Psoas muscle (tissue), 8 donors: ENCODE data around the gene UBE2QL1. TPM values are rescaled to one million over a fixed set of nuclear protein-coding genes. Genes with fewer than 3 reads are reported as not detected.

Experiments used
- ATAC-seq, 4 donors: fragments of 200-7000 bp; cut with Tn5 transposase; one replicate each; pipeline ENCODE4 v1.9.1; 2020; ENCODE audit warnings: moderate library complexity in 3 of 4, mild to moderate bottlenecking in 2 of 4
- DNase-seq, 2 donors: peaks; one replicate each; pipeline ENCODE4 v3.0.0-alpha.2; 2020
- H3K27ac ChIP-seq: fragments of 200-600 bp; one replicate; pipeline ENCODE4 v1.8.0; 2022
- H3K27me3 ChIP-seq, 3 donors: fragments of 200-600 bp in 1 of 3; one replicate each; pipeline versions ENCODE4 v1.6.1 to v1.8.0; 2013 to 2022; ENCODE audit warnings: low read length in 2 of 3, mild to moderate bottlenecking in 2 of 3, moderate library complexity in 1 of 3; ENCODE audit not compliant: insufficient read depth in 3 of 3
- H3K36me3 ChIP-seq, 2 donors: fragments of 200-600 bp in 1 of 2; one replicate each; pipeline versions ENCODE4 v1.6.1 to v1.8.0; 2013 to 2022; ENCODE audit warnings: low read depth in 1 of 2, mild to moderate bottlenecking in 1 of 2, moderate library complexity in 1 of 2; ENCODE audit not compliant: insufficient read depth in 1 of 2
- H3K4me1 ChIP-seq: fragments of 200-600 bp; one replicate; pipeline ENCODE4 v1.8.0; 2022
- H3K4me3 ChIP-seq: fragments of 200-600 bp; one replicate; pipeline ENCODE4 v1.8.0; 2022; ENCODE audit warnings: mild to moderate bottlenecking
- H3K9me3 ChIP-seq: fragments of 200-600 bp; one replicate; pipeline ENCODE4 v1.8.0; 2022
- CTCF ChIP-seq: fragments of 200-600 bp; IDR thresholded peaks from one replicate; pipeline ENCODE4 v1.8.0; 2022; ENCODE audit warnings: antibody characterized with exemption
- WGBS, 3 donors: extraction: QIAGEN DNeasy Blood & Tissue Kit; methylation state at CpG; one replicate each; pipeline versions ENCODE4 v1.1.6 to v1.1.7; 2013; 5-methylcytosine and 5-hydroxymethylcytosine counted together
- intact Hi-C, 2 donors: fragments of 100-400 bp; cut with DNase I; formaldehyde crosslinking; loops; one replicate each; pipeline versions ENCODE4 v1.11.0 to v1.14.2; 2022
- polyA plus RNA-seq, 3 donors: library from polyadenylated mRNA; stranded (reverse); fragments of 200-250 nt; gene quantifications; one replicate each; pipeline ENCODE4 v1.2.3, GENCODE V29; 2013
- total RNA-seq, 4 donors: library from RNA; stranded (reverse); fragmentation: NEBNext Ultra II Directional in 2 of 4; extraction: Animal tissue kit (Norgen Biotek cat#: 25700) in 2 of 4; gene quantifications; one replicate each; pipeline versions ENCODE4 v1.2.1 to v1.2.4, GENCODE V29; 2021 to 2023
- donor health status: healthy with polysubstance abuse.
- donor health status: DM: no; HTN: no; CAD: no; lungs with moderate emphysema.
- donor health status: Bipolar disorder and iron deficiency.
- donor health status: healthy.
- donor health status: DM: yes; HTN: yes; CAD: no.
- donor health status: DM: no; HTN: no; CAD: no.
- donor health status: DM: no; HTN: no; CAD: no.
- donor health status: DM: yes; HTN: yes; CAD: no.

UBE2QL1 gene
- total and polyA plus RNA-seq, 7 donors: 3.2 to 96.2 (median 20.9) TPM

GRCh38 chr5:6432206-6432605, 16.5 kb upstream of the UBE2QL1 start:
- DNase-seq: no peak
- H3K4me3 ChIP-seq: no peak overlapping the region
- no peaks in the 10 kb centered on the region for H3K36me3 ChIP-seq
- WGBS, 3 donors: 84 to 89% (median 87%) methylated on average over 9 of the region's 9 CpGs
- no peak for TF ChIP-seq CTCF
- H3K9me3 ChIP-seq: no peaks in the 10 kb centered on the region
- intact Hi-C loops: loop anchor here in 1 of 2 donors (10.0 kb wide), 1 partner anchor 227 kb away; no protein-coding TSS in a partner anchor
- H3K27ac ChIP-seq: no peak overlapping the region
- H3K4me1 ChIP-seq: peaks cover 18% of the 10 kb centered on the region
- ATAC-seq: no peak
- no peaks in the 10 kb centered on the region for H3K27me3 ChIP-seq

GRCh38 chr5:6434731-6435130, 13.9 kb upstream of the UBE2QL1 start:
- DNase-seq: no peak

GRCh38 chr5:6435356-6435755, 13.3 kb upstream of the UBE2QL1 start:
- intact Hi-C loops: loop anchor here in 1 of 2 donors (10.0 kb wide), 1 partner anchor 231 kb away; no protein-coding TSS in a partner anchor
- H3K27me3 ChIP-seq: peaks cover 0 to 2% (median 0%) of the 10 kb centered on the region in 3 donors
- DNase-seq (peak in 1 of 2 donors; percentile 63), ATAC-seq (peak; percentile 52 to 64 (median 58))
- 21 to 29% (median 28%) methylated on average over 8 of the region's 8 CpGs for WGBS, 3 donors
- peaks cover 13% of the 10 kb centered on the region for H3K4me1 ChIP-seq
- TF ChIP-seq CTCF: peak; percentile 41
- H3K9me3 ChIP-seq: no peaks in the 10 kb centered on the region
- no peak overlapping the region for H3K27ac ChIP-seq
- no peak overlapping the region for H3K4me3 ChIP-seq
- no peaks in the 10 kb centered on the region for H3K36me3 ChIP-seq

More at GRCh38 chr5:6434731-6435130, 13.9 kb upstream of the UBE2QL1 start:
- Histone ChIP-seq H3K27me3 (peaks cover 0 to 2% (median 0%) of the 10 kb centered on the region in 3 donors), H3K4me1 (peaks cover 18% of the 10 kb centered on the region), H3K4me3 (no peak overlapping the region), H3K36me3 (no peaks in the 10 kb centered on the region), H3K27ac (no peak overlapping the region), H3K9me3 (no peaks in the 10 kb centered on the region)
- no peak for ATAC-seq
- intact Hi-C loops: loop anchor here in 1 of 2 donors (10.0 kb wide), 1 partner anchor 230 kb away; no protein-coding TSS in a partner anchor
- WGBS, 3 donors: 63 to 70% (median 65%) methylated on average over 14 of the region's 14 CpGs
- TF ChIP-seq CTCF: no peak

GRCh38 chr5:6436715-6437331, 11.8 kb upstream of the UBE2QL1 start:
- Histone ChIP-seq H3K27ac (no peak overlapping the region), H3K27me3 (peaks cover 0 to 2% (median 0%) of the 10 kb centered on the region in 3 donors), H3K4me1 (peaks cover 5% of the 10 kb centered on the region), H3K36me3 (no peaks in the 10 kb centered on the region), H3K4me3 (no peak overlapping the region), H3K9me3 (no peaks in the 10 kb centered on the region)
- intact Hi-C loops: loop anchor here in 1 of 2 donors (10.0 kb wide), 1 partner anchor 232 kb away; no protein-coding TSS in a partner anchor
- DNase-seq (no peak), ATAC-seq (no peak)
- 42 to 56% (median 43%) methylated on average over 4 of the region's 4 CpGs for WGBS, 3 donors
- TF ChIP-seq CTCF: no peak
